Large intestine (tissue), 3 donors: Measurements from ENCODE around the gene CCR5AS.
A peak's percentile ranks its signal among the peaks of the same experiment; 100 is the strongest.

Source experiments
- DNase-seq, 2 donors: peaks; one replicate each; pipeline versions ENCODE4 v3.0.0 to v3.0.0-alpha.2; 2013
- H3K27ac ChIP-seq: one replicate; pipeline ENCODE4 v1.5.1; 2013; ENCODE audit warnings: low read length
- H3K27me3 ChIP-seq: 2 replicates; pipeline ENCODE4 v1.6.1; 2013; ENCODE audit warnings: low read length; ENCODE audit not compliant: control insufficient read depth, insufficient read depth
- H3K36me3 ChIP-seq: 2 replicates; pipeline ENCODE4 v1.6.1; 2013; ENCODE audit warnings: low read length; ENCODE audit not compliant: control insufficient read depth, insufficient read depth
- H3K4me1 ChIP-seq: one replicate; pipeline ENCODE4 v1.6.1; 2013; ENCODE audit warnings: low read length; ENCODE audit not compliant: control insufficient read depth, insufficient read depth
- H3K4me3 ChIP-seq: one replicate; pipeline ENCODE4 v1.5.1; 2013; ENCODE audit warnings: low read length
- H3K9me3 ChIP-seq: one replicate; pipeline ENCODE4 v1.6.1; 2013; ENCODE audit warnings: mild to moderate bottlenecking, low read depth, low read length, moderate library complexity; ENCODE audit not compliant: control insufficient read depth
- WGBS: methylation state at CpG from one replicate; pipeline ENCODE4 v1.1.5; 2013; ENCODE audit warnings: low lambda C conversion rate; ENCODE audit not compliant: insufficient coverage; 5-methylcytosine and 5-hydroxymethylcytosine counted together

CCR5AS gene

DNA sequence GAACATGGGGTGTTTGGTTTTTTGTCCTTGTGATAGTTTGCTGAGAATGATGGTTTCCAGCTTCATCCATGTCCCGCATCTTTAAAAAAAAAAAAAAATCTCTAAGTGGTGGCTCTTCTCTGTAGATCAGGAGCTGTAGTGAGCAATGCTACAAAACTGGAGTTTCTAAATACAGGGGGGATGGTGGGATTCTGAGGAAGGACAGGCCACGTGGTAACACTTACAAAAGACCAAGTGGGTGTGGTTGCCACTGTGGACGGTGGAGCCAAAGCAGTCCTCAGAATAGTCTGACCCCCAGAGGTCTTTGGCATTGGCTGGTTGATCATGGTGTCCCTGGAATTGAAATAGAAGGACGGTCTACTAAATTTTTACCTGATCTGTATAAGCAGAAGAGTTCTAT is 7.9 kb upstream of the CCR5AS start:
- H3K27me3 ChIP-seq, result no peaks in the 10 kb centered on the region
- no peak overlapping the region for H3K27ac ChIP-seq
- no peaks in the 10 kb centered on the region for H3K9me3 ChIP-seq
- no CpG with 5 or more reads among the region's 4 CpGs for WGBS
- DNase-seq, result no peak
- peaks cover 21% of the 10 kb centered on the region for H3K4me1 ChIP-seq
- H3K36me3 ChIP-seq, result no peaks in the 10 kb centered on the region
- no peak overlapping the region for H3K4me3 ChIP-seq

DNA sequence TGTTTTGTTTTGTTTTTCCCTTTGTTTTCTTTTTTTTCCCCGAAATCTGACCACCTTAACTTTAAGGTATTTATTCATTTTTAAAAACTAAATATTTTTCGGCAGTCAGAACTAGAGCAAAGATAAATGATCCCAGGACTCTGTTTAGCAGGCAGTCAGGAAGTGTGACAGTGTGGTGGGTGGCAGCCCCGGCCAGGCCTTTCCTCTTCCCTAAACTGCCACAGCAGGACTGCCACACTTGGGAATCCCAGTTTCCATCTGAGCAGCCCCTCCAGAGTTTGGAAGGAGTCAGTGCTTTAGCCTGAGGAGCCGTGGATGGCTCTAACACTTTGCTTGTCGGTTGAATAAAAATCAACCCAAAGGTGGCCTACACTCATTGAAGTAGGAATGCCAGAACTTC is 7.1 kb upstream of the CCR5AS start:
- Histone ChIP-seq H3K4me3 (no peak overlapping the region), H3K4me1 (peaks cover 21% of the 10 kb centered on the region), H3K9me3 (no peaks in the 10 kb centered on the region), H3K27me3 (no peaks in the 10 kb centered on the region), H3K36me3 (no peaks in the 10 kb centered on the region), H3K27ac (no peak overlapping the region)
- DNase-seq, result no peak
- 100% methylated on average over 3 of the region's 5 CpGs for WGBS

DNA sequence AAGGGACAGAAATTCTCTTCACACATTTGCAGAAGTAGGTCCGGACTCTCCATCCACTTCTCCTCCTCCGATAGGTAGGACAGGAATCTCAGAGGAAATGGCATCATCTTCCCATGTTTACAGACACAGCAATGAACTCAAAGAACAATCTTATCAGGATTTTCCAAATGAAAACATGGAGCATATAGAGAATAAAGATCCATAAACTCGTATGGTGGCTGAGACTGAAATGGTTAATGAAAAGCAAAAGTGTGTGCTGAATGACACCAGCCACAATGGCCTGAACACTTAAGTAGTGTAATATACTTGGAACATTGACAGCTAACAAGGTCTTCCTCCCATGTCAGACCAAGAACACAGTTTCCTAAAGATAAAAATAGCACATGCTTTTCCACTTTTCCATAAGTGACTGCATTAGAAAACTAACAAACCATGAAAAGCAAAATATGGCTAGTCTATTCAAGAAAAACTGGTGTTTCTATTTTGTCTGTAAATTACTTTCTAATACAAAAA is 6.0 kb upstream of the CCR5AS start:
- Histone ChIP-seq H3K27me3 (no peaks in the 10 kb centered on the region), H3K36me3 (no peaks in the 10 kb centered on the region), H3K9me3 (no peaks in the 10 kb centered on the region), H3K4me1 (peaks cover 24% of the 10 kb centered on the region), H3K27ac (no peak overlapping the region), H3K4me3 (no peak overlapping the region)
- DNase-seq, result no peak
- WGBS, result no CpG with 5 or more reads among the region's 3 CpGs

DNA sequence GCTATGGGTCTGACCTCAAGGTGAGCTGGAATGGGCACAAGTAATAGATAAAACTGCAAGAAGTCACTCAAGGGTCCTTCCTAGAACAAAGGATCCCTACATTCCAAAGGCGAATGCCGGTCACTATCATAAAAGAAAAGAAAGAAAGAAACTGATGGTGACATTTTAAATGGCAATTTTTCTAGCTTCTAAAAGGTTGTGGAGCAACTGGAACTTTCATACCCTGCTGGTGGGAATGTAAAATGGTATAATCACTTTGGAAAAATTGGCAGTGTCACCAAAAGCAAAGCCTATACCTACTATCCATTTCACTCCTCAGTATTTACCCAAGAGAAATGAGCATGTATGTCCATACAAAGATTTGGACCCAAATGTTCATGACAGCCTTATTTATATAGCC is 4.4 kb upstream of the CCR5AS start:
- WGBS, result 92% methylated on average over 2 of the region's 2 CpGs
- no peak overlapping the region for H3K27ac ChIP-seq

DNA sequence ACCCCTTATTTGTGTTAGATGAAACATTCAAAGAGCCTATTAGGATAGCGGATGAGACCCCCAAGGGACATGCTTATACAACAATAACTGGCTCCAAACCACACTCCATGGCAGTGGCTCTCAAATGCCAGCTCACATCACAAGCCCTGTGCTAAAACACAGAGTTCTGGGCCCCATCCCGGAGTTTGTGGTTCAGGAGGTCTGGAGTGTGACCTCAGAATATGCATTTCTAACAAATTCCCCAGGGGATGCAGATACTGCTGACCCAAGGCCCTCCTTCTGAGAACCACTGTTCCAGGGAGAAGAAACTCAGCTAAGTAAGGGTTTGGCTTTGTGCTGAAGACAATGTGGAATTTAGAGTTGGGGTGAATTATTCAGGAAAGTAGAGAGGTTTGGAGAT is 3.8 kb upstream of the CCR5AS start:
- peaks cover 25% of the 10 kb centered on the region for H3K4me1 ChIP-seq
- H3K27me3 ChIP-seq, result no peaks in the 10 kb centered on the region
- no peaks in the 10 kb centered on the region for H3K9me3 ChIP-seq
- no peak for DNase-seq
- WGBS, result no CpG with 5 or more reads among the region's 2 CpGs
- no peaks in the 10 kb centered on the region for H3K36me3 ChIP-seq
- no peak overlapping the region for H3K27ac ChIP-seq
- H3K4me3 ChIP-seq, result no peak overlapping the region

More for the DNA sequence above, 4.4 kb upstream of the CCR5AS start:
- DNase-seq, result no peak
- no peaks in the 10 kb centered on the region for H3K9me3 ChIP-seq
- no peak overlapping the region for H3K4me3 ChIP-seq
- no peaks in the 10 kb centered on the region for H3K27me3 ChIP-seq
- H3K36me3 ChIP-seq, result no peaks in the 10 kb centered on the region
- H3K4me1 ChIP-seq, result peaks cover 25% of the 10 kb centered on the region

DNA sequence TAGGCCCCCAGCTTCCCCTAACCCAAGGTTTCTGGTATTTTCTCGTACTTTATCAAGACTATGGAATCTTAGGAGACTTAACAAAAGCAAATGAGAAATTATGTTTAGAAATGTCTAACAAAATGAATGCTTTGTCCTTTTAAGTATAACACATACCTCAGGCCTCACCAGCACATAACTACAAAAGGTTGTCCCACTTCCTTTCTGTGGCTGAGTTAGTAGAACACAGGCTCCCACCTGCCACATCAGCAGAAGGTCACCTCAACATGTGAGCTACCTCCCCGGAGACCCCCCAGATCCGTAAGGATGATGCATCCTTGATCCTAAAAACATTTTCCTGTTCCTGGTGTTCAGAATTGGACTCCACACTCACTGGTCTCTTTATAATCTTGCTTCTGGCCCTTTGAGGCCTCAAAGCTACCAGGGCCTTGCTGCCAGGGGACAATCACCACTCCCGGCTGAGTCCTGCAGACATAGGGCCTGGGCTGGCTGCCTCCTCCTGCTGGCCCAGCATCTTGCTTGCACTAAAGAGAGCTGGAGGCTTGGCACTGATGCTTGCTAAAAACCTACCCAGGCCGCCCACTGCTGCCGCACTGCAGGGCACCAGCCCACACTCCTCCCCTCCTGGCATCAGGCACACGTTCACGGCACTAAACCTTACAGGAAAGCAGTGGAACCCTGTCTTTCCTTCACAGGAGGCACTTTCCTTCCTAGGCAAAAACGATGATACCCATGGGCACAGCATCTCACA is 3.0 kb upstream of the CCR5AS start:
- Histone ChIP-seq H3K9me3 (no peaks in the 10 kb centered on the region), H3K4me1 (peaks cover 26% of the 10 kb centered on the region), H3K4me3 (no peak overlapping the region), H3K27ac (no peak overlapping the region), H3K36me3 (no peaks in the 10 kb centered on the region), H3K27me3 (no peaks in the 10 kb centered on the region)
- no peak for DNase-seq
- WGBS, result 100% methylated on average over 1 of the region's 9 CpGs

DNA sequence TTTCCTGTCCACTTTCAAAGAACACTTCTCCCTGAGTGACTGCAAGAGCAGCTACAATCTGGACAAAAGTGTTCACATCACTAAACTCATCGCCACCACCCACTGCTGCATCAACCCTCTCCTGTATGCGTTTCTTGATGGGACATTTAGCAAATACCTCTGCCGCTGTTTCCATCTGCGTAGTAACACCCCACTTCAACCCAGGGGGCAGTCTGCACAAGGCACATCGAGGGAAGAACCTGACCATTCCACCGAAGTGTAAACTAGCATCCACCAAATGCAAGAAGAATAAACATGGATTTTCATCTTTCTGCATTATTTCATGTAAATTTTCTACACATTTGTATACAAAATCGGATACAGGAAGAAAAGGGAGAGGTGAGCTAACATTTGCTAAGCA is 2.0 kb upstream of the CCR5AS start:
- no peak overlapping the region for H3K27ac ChIP-seq
- 100% methylated on average over 2 of the region's 7 CpGs for WGBS
- H3K4me1 ChIP-seq, result peaks cover 33% of the 10 kb centered on the region
- H3K27me3 ChIP-seq, result no peaks in the 10 kb centered on the region
- no peaks in the 10 kb centered on the region for H3K36me3 ChIP-seq
- no peak overlapping the region for H3K4me3 ChIP-seq
- no peak for DNase-seq
- H3K9me3 ChIP-seq, result no peaks in the 10 kb centered on the region

DNA sequence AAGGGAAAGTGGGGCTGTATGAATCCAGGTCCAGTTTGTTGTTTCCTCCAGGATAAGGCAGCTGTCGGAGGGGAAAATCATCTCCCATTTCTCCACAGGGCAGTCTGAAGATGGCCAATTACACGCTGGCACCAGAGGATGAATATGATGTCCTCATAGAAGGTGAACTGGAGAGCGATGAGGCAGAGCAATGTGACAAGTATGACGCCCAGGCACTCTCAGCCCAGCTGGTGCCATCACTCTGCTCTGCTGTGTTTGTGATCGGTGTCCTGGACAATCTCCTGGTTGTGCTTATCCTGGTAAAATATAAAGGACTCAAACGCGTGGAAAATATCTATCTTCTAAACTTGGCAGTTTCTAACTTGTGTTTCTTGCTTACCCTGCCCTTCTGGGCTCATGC is 1.1 kb upstream of the CCR5AS start:
- no CpG with 5 or more reads among the region's 7 CpGs for WGBS

DNA sequence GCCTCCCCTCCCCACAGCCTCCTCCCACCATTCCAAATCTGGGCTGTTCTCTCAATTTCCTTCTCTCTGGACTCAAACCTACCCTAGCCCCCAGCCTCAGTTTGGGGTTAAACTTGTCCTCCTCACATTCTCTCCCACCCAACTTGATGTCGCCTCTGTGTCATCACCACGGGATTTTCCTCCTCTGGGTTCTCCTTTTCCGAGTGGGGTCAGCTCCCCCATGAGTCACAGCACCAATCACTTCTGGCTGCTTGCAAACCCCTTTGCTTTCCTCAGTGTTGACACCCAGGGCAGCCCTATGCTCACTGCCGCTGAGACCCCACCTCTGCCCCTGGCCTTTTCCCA is 451 bp downstream of the CCR5AS start:
- H3K4me1 ChIP-seq, result peaks cover 37% of the 10 kb centered on the region
- no peak overlapping the region for H3K4me3 ChIP-seq
- no peaks in the 10 kb centered on the region for H3K27me3 ChIP-seq
- H3K36me3 ChIP-seq, result no peaks in the 10 kb centered on the region
- WGBS, result 60% methylated on average over 1 of the region's 4 CpGs
- H3K9me3 ChIP-seq, result no peaks in the 10 kb centered on the region
- H3K27ac ChIP-seq, result peak overlapping the region; percentile 98
- DNase-seq, result no peak

More for the DNA sequence above, 1.1 kb upstream of the CCR5AS start:
- no peaks in the 10 kb centered on the region for H3K36me3 ChIP-seq
- no peaks in the 10 kb centered on the region for H3K9me3 ChIP-seq
- peak in 1 of 2 donors; percentile 27 for DNase-seq
- H3K4me3 ChIP-seq, result peak overlapping the region; percentile 49
- H3K4me1 ChIP-seq, result peaks cover 37% of the 10 kb centered on the region
- peak overlapping the region; percentile 98 for H3K27ac ChIP-seq
- H3K27me3 ChIP-seq, result no peaks in the 10 kb centered on the region

DNA sequence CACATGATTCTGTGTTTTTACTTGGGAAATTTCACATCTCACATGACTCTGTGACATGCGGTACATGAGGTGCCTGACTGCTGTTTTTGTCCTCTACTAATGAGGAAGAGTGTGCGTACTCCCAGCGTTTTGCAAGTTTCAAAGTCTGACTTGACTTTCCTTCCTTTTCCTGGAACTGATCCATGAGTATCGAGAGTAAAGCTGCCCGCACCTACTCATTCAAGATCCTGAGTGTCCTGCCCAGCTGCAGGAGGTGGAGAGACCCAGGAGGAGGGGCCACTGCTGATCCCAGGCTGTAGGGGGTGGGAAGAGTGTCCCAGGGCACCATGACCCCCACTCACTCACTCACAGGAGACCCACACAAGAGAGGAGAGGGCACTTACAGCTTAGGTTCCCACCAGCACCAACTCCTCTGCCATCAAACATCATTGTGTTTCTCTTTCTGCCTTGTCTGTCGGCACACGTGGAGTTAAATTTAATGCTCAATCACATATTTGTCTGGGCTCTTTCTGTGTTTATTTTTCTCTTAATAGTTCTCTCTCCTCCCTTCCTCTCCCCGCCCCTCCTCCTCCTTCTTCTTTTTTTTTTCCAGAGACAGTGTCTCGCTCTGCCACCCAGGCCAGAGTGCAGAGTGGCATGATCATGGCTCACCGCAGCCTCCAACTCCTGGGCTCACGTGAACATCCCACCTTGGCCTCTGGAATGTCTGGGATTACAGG is 1.4 kb downstream of the CCR5AS start:
- Histone ChIP-seq H3K4me1 (peaks cover 37% of the 10 kb centered on the region), H3K9me3 (no peaks in the 10 kb centered on the region), H3K27ac (peak overlapping the region; percentile 98), H3K27me3 (no peaks in the 10 kb centered on the region), H3K4me3 (no peak overlapping the region), H3K36me3 (no peaks in the 10 kb centered on the region)
- DNase-seq, result peak; percentile 92 to 97
- 4% methylated on average over 3 of the region's 11 CpGs for WGBS
